GM08714 (cell line): Measurements from ENCODE around the gene PGF.
"Not testable (repeated sequence)": the region's sequence is repeated elsewhere in the genome, so short reads cannot be mapped to it uniquely, and the experiment has no call there.

Experiments used
- H3K4me3 ChIP-seq: fragments of 200-500 bp; sonication (Bioruptor generic); 2 replicates; pipeline ENCODE4 v1.5.1; 2014; ENCODE audit warnings: mild to moderate bottlenecking, low read length, inconsistent platforms
- ZNF274 ChIP-seq: IDR thresholded peaks from 2 replicates; pipeline ENCODE4 v1.6.1; 2012; ENCODE audit warnings: mild to moderate bottlenecking, low read depth, low read length

PGF gene

DNA sequence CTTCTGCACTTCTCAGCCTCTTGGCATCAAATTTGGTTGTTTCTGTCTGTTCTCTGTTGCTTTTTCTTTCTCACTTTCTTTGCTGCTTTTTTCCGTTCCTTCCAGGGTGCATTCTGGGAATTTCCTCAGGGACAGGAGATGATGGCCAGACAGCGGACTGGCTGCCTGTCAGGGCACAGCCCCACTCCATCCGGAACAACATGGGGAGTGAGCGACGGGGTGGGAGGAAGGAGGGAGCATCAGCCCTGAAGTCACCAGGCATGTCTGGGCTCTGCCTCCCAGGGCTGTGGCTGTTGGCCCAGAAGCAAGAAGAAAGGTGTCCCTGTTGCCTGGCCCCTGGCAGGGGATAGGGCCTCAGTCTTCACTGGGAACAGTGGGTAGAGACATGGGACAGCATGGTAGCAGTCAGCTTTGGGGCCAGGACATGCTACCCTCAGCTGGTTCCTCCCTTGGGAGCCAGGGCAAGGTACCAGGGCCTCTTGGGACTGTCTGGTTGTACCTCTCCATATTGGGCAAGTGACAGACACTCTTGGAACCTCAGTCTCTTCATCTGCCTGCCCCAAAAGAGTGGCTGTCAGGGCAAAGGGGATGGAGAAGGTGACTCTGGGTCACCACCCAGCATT, 8.6 kb downstream of the PGF start:
- no peak for TF ChIP-seq ZNF274
- no peak overlapping the region for H3K4me3 ChIP-seq

DNA sequence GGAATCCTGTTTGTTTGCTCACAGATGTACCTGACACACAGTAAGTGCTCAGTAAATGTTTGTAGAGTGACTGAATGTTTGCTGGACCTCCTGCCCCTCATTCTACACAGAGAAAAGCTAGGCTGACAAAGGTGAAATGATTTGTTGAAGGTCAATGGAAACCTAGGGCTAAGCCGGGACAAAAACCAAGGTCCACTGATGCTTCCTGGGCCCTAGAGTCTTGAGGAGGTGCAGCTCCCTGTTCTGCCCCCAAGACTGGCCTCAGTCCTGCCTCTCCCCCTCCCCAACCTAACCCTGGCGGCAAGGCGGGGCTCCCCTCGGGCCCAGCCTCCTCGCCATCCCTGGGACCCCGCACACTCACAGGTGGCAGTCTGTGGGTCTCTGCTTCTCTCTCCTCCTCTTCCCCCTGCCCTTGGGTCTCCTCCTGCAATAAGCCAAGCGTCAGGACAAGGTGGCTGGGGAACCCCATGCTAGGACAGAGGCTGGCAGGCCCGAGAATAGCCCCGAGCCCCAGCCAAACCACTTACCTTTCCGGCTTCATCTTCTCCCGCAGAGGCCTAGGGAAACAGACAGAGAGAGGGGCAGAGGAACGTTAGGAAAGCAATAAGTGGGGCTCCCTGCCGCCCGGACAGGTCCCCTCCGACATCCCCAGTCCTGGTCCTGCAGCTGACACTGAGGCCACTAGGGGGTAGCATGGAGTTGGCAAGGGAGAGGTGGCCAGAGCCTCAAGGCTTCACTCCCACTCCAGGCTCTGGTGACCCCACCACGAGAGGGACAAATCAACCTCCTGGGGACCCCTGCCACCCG, 9.3 kb downstream of the PGF start:
- no peak overlapping the region for H3K4me3 ChIP-seq
- TF ChIP-seq ZNF274, result no peak

DNA sequence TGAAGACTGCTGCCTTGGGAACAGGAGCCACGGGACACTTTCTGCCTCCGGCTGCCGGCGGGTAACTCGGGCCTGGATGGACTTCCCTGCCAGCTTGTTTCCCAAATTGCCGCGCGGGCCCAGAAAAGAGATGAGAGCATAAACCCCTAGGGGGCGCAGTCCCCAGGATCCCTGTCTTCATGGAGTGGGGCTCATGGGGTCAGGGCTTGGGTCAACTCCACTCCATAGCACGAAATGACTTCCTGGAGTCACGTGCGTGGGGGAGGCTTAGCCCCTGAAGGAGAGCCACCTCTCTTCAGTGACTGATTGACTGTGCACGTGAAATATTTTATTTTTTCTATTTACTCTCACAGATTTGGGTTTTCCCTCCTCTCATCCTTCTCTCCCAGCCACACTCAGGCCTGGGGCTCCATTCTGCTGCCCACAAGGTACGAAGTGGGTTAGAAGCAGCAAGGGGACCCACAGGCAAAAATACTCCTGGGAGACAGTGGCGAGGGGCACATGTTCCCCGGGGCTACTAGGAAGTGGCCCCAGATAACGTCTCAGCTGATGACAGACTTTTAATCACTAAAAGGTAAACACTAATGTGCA, 10.0 kb downstream of the PGF start:
- H3K4me3 ChIP-seq, result no peak overlapping the region
- TF ChIP-seq ZNF274, result no peak

DNA sequence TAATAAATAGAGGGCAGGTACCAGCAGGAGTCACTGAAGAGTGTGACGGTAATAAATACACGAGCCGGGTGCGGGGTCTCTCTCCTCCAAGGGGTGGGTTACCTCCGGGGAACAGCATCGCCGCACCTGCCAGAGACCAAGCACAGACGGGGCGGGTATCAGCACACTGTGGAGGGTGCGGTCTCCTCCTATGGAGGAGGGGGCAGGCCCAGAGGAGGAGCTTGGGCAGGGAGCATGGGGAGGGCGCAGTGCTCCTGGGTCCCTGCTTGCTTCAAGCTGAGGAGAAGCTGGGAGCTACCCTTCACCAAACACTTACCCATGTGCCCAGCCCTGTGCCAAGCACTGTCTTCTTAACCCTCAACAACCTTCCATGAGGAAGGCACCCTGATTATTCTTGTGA, 12.8 kb downstream of the PGF start:
- no peak for TF ChIP-seq ZNF274
- peak overlapping the region; percentile 0; the same call in 1 of the 2 replicates for H3K4me3 ChIP-seq

DNA sequence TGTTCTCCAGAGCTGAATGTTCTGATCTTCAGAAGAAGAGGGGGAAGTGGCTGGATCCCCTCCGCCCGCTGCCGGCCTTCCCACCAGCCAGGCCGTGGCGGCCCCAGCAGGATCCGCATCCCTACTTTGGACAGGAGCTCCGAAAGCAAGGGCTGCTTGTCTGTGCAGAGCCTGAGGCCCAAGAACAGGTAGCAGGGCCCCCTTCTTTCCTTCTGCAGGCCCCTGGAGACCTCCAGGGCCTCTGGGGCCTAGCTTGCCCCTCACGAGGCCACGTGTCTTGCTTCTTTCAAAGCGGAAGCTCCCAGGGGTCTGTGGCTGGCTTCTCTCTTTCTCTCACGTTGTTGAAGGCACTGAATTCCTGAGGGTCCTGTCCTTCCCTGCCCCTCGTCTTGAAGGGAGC, 13.2 kb downstream of the PGF start:
- TF ChIP-seq ZNF274, result no peak
- H3K4me3 ChIP-seq, result peak overlapping the region; percentile 0; the same call in 1 of the 2 replicates

DNA sequence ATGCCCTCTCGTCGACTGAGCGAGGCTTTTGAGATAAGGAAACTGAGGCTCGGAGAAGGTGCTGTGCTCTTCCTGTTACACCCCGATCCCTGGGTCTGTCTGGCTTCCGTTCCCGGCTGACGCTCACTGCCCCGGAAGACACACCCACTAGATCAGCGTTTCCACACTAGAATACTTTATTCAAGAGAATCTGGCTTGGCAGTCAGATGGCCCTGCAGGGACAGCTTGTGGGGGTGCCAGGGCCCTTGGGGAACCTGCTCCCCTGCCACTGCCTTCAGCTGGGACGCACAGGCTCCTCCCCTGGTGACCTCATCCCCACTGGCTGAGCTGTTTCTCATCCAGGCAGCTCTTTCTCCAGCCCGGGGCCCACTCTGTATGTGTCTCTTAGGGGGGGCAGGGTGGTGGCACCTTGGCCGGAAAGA, 13.7 kb downstream of the PGF start:
- no peak for TF ChIP-seq ZNF274
- H3K4me3 ChIP-seq, result peak overlapping the region; percentile 0; the same call in 1 of the 2 replicates

DNA sequence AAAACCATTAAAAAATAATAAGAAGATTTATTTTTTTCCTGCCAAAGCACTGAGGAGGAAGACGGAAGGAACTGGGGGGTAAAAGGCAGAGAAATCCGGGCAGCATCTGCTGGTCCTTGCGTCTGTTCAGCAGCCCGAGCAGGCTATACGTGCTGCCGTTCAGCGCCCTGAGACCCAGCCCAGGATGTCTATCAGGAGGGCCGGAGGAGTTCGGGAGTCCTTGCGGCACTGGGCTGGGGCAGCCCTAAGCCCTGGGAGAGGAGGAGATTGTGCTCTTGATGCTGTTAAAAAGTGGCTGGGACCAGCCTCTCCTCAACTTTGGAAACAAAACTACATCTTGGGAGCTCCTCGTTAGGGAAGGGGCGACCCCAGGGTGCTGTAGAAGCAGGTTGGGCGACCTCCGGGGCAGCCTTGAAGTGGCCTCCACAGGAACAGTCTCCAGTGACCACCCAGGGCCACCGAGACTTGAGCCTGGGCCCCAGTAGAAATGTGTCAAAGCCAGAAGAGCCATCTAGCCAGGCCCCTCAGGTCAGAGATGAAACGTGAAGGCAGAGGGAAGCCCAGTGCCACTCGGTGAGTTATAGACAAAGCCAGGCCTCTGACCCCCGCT, 14.3 kb downstream of the PGF start:
- no peak for TF ChIP-seq ZNF274
- H3K4me3 ChIP-seq, result no peak overlapping the region; the same call in 1 of the 2 replicates

DNA sequence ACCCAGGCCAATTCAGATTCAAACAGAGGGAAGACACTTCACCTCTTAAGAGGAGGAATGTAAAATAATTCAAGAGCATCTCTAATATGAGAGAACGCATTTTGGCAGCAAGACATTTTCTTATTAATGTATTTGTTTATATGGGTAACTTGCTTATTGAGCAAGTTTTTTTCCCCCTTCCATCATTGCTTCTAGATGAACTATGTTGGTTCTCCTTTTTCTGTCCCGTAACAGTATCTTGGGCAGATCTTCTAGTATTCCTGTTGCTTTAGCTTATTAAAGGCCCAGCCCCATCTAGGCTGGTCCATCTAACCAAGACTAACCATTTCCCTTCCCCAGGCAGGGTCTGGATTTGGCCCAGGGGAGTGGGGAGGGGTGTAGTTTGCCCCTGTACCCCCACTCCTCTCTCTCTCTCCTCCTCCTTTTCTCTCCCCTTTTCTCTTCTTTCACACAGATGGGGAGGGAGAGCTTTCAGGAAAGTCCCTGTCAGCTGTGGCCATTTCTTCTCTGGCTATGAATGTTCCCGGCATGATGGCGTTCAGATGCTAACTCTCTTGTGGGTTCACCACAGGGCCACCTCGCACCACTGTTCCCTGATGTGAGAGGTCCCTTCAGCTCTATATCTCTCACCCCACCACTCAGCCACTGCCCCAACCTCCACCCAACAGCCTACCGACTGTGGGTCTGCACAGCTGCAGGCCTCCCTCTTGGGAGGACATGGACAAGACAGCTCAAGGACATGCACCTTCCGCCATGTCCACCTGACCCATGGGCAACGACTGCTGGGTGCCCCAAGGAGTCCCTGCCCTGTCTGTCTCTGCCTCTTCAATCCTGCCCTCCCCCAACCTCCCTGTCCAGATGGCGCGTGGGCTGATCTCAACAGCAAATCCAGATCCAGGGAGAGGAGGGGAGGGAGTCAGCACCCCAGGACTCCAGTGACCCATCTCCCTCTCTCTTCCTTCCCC, 16.6 kb downstream of the PGF start:
- H3K4me3 ChIP-seq, result no peak overlapping the region
- TF ChIP-seq ZNF274, result no peak

DNA sequence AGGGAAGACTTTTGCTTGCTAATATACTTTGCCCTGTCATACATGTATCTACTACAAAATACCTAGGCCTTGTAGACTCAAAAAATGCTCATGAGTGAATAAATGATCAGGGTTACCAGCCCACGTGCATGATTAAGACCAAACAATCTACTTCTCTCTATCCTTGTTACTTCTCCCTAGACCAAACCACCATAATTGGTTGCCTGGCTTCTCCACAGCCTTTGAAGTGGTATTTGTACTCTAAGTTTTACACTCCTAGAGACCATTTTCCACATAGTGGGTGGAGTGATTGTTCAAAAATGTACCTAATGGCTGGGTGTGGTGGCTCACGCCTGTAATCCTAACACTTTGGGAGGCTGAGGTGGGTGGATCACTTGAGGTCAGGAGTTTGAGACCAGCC, 18.2 kb downstream of the PGF start:
- H3K4me3 ChIP-seq, result no peak overlapping the region
- TF ChIP-seq ZNF274, result no peak

DNA sequence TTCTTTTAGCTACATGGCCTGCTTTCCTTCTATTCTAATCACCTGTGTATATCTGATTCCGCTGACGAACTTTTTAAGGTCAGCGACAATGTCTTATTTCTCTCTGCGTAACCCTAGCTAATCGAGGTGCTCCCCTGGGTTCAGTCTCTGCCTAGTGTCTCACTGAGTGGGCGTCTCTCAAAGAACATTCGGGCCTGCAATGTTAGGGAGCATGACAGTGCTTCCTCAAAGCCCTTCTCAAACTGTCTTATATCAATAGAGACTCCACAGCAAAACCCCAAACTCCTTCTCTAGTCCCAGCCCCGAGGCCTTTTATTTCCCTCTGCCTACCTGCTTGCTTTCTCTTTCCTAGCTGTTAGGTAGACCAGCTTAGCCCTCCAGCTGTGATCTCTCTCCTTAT, 18.7 kb downstream of the PGF start:
- no peak overlapping the region for H3K4me3 ChIP-seq
- TF ChIP-seq ZNF274, result no peak

DNA sequence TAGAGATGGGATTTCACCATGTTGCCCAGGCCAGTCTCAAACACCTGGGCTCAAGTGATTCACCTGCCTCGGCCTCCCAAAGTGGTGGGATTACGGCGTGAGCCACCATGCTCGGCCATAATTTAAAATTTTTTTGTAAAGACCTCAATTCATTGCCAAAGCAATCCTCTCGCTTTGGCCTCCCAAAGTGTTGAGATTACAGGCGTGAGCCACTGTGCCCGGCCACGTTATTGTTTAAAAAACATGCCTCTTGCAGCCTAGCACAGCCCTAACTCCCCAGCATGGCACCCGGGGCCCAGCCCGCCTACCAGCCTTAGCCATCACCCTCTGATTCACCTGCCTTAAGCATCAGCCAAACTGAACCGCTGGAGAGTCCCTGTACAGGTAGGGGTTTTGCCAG, 19.2 kb downstream of the PGF start:
- TF ChIP-seq ZNF274, result no peak
- H3K4me3 ChIP-seq, result no peak overlapping the region

DNA sequence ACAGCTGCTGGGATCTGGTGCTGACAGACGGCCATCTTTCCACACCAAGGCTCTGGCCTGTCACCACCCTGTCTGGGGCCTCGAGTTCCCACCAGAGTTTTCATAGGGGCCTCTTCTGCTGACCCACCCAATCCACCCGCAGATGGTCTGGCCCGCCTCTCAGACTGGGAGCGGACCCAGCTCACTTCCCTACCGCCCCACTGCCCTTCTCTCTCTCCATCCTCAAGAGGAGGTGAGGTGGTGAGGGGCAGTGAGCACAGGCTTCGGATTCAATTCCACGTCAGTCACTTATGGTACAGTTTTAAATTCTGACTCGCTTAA, 20.1 kb downstream of the PGF start:
- no peak for TF ChIP-seq ZNF274
- H3K4me3 ChIP-seq, result no peak overlapping the region

DNA sequence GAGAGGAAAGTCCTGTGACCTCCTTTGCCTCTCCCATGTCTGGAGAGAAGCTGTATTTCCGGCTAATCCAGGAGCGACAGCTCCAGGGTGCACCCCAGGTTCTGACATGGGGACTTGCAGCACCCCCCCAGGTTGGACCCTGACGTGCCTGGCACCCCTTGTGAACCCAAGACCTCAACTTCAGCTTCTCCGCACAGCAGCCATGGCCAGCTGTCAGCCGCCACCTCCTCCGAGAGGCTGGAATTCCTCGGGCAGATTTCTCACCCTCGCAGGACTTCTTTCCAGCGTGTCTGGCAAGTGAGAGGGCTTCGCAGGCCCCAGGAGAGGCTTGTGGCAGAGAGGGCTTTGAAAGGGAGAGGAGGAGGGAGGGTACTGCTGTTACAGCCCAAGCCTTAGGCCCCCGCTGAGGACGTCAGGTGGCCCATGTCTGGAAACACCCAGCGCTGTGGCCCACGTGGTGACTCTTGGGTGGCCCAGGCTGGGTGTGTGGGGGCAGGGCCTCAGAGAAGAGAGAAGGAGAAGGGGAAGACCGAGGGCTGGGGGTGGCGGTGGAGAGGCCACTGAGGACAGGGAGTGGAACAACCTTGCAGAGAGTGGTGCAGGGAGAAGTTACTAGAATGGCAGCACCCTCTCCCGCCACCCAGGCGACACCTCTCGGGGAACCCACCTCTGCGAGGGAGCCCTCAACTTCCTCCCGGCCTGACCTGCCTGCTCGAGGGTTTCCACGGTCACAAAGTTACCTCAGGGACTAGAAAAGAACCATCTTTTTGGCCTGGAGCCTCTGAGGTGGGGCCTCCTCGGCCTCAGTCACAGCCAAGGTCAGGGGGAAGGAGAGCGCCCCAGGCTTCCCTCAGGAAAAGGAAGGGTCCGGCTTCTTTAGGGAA, 20.7 kb downstream of the PGF start:
- no peak for TF ChIP-seq ZNF274
- H3K4me3 ChIP-seq, result no peak overlapping the region

DNA sequence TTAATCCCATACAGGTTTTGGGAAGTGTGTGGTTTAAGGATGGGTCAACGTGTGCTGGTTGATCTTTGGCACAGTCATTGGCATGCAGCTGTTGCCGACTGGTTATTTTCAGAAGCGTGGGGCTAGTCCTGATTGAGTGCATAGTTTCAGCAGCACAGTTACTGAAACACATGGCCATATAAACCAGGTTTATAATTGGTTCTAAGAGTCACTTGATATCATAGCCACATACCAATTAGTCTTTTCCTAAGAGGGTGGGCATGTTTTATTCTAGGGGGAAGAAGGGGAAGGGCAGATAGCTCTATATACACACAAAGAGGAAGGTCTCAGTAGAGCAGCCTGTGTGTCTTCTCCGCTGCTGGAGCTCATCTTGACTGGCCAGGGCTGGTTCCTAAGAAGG, 21.4 kb downstream of the PGF start:
- H3K4me3 ChIP-seq, result no peak overlapping the region
- TF ChIP-seq ZNF274, result no peak

DNA sequence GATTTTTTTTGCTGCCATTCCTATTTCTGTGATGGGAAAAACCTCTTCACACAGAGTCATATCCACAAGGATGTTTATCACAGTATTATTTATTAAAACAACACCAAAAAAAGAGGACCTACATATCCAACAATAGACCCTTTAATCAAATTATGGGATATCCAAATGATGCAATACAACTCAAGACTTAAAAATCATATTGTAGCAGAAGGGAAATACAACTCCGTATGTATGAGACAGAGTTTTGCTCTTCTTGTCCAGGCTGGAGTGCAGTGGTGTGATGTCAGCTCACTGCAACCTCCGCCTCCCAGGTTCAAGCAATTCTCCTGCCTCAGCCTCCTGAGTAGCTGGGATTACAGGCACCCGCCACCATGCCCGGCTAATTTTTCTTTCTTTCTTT, 22.5 kb downstream of the PGF start:
- H3K4me3 ChIP-seq, result not testable (repeated sequence)
